ENCODE results near the gene LOC101059915.
A peak's percentile ranks its signal among the peaks of the same experiment; 100 is the strongest.
"Not testable (repeated sequence)": the region's sequence is repeated elsewhere in the genome, so short reads cannot be mapped to it uniquely, and the experiment has no call there.

Gene LOC101059915

GRCh38 chrX:71637253-71637618 is 30.1 kb upstream of the LOC101059915 start:
- H3K9me3 ChIP-seq, result no peaks in the 10 kb centered on the region
- no peak for DNase-seq (ENCODE audit: extremely low spot score)
- no peaks in the 10 kb centered on the region for H3K27me3 ChIP-seq
- peak overlapping the region in 3 of 4 donors; percentile 39 to 53 (median 53) for H3K27ac ChIP-seq (replicated peaks in 1 of 4)
- H3K4me3 ChIP-seq, result no peak overlapping the region
- TF ChIP-seq CTCF (IDR thresholded peaks at IDR 0.05) (no peak), EP300 (IDR thresholded peaks at IDR 0.05) (no peak), POLR2A (IDR thresholded peaks at IDR 0.05; ENCODE audit: low read depth) (no peak), POLR2AphosphoS5 (IDR thresholded peaks at IDR 0.05) (no peak)
- intact Hi-C loops (cut with DNase I), result no loop called here
- WGBS, result 70% methylated on average over 3 of the region's 3 CpGs
- peaks cover 0 to 15% (median 9%) of the 10 kb centered on the region in 4 donors for H3K4me1 ChIP-seq
- no peaks in the 10 kb centered on the region for H3K36me3 ChIP-seq

- Histone ChIP-seq H3K27ac (replicated peaks in 1 of 4) (peak overlapping the region; percentile 20 to 53 (median 46)), H3K27me3 (no peaks in the 10 kb centered on the region), H3K9me3 (no peaks in the 10 kb centered on the region), H3K4me1 (peaks cover 0 to 15% (median 9%) of the 10 kb centered on the region in 4 donors), H3K36me3 (no peaks in the 10 kb centered on the region), H3K4me3 (peak overlapping the region in 1 of 4 donors; percentile 22)
- DNase-seq (ENCODE audit: extremely low spot score), result no peak
- WGBS, result 51% methylated on average over 4 of the region's 4 CpGs
- no peak for TF ChIP-seq POLR2A (IDR thresholded peaks at IDR 0.05; ENCODE audit: low read depth)
- no peak for TF ChIP-seq CTCF (IDR thresholded peaks at IDR 0.05)
- TF ChIP-seq EP300 (IDR thresholded peaks at IDR 0.05), result no peak
- no peak for TF ChIP-seq POLR2AphosphoS5 (IDR thresholded peaks at IDR 0.05)
- intact Hi-C loops (cut with DNase I), result no loop called here
Observed at GRCh38 chrX:71637848-71638247, 29.5 kb upstream of the LOC101059915 start.

GRCh38 chrX:71638409-71638808 is 28.9 kb upstream of the LOC101059915 start:
- Histone ChIP-seq H3K27ac (replicated peaks in 1 of 4) (peak overlapping the region in 3 of 4 donors; percentile 39 to 53 (median 53)), H3K27me3 (no peaks in the 10 kb centered on the region), H3K9me3 (no peaks in the 10 kb centered on the region), H3K4me3 (no peak overlapping the region), H3K4me1 (peaks cover 0 to 15% (median 9%) of the 10 kb centered on the region in 4 donors), H3K36me3 (no peaks in the 10 kb centered on the region)
- no peak for DNase-seq (ENCODE audit: extremely low spot score)
- TF ChIP-seq EP300 (IDR thresholded peaks at IDR 0.05) (no peak), CTCF (IDR thresholded peaks at IDR 0.05) (no peak), POLR2A (IDR thresholded peaks at IDR 0.05; ENCODE audit: low read depth) (no peak), POLR2AphosphoS5 (IDR thresholded peaks at IDR 0.05) (no peak)
- 82% methylated on average over 4 of the region's 4 CpGs for WGBS
- intact Hi-C loops (cut with DNase I), result no loop called here

- Histone ChIP-seq H3K9me3 (no peaks in the 10 kb centered on the region), H3K4me1 (peaks cover 0 to 15% (median 9%) of the 10 kb centered on the region in 4 donors), H3K27ac (replicated peaks in 1 of 4) (no peak overlapping the region), H3K4me3 (no peak overlapping the region), H3K27me3 (no peaks in the 10 kb centered on the region), H3K36me3 (no peaks in the 10 kb centered on the region)
- 93% methylated on average over 4 of the region's 4 CpGs for WGBS
- intact Hi-C loops (cut with DNase I), result no loop called here
- DNase-seq (ENCODE audit: extremely low spot score), result no peak
- no peak for TF ChIP-seq CTCF (IDR thresholded peaks at IDR 0.05)
- TF ChIP-seq POLR2AphosphoS5 (IDR thresholded peaks at IDR 0.05), result no peak
- no peak for TF ChIP-seq POLR2A (IDR thresholded peaks at IDR 0.05; ENCODE audit: low read depth)
- TF ChIP-seq EP300 (IDR thresholded peaks at IDR 0.05), result no peak
Observed at GRCh38 chrX:71640002-71640401, 27.3 kb upstream of the LOC101059915 start.

- 73% methylated on average over 6 of the region's 6 CpGs for WGBS
- H3K27ac ChIP-seq (replicated peaks in 1 of 4); H3K4me3 ChIP-seq; H3K36me3 ChIP-seq; intact Hi-C loops (cut with DNase I); H3K27me3 ChIP-seq; DNase-seq (ENCODE audit: extremely low spot score); H3K4me1 ChIP-seq; H3K9me3 ChIP-seq: not testable (repeated sequence)
Observed at GRCh38 chrX:71644406-71644805, 22.9 kb upstream of the LOC101059915 start.
